GM19099 (cell line): Measurements from ENCODE around the gene GABBR2.

Source experiments
- POLR2A ChIP-seq: IDR thresholded peaks from 3 replicates; pipeline ENCODE4 v1.6.1; 2011; ENCODE audit warnings: low read depth; ENCODE audit not compliant: insufficient read length; ENCODE audit errors: extremely low read depth

GABBR2 gene

GRCh38 chr9:98728500-98728899 is 19.8 kb upstream of the GABBR2 start:
- TF ChIP-seq POLR2A: no peak

- no peak for TF ChIP-seq POLR2A
These were observed 18.7 kb upstream of the GABBR2 start for GRCh38 chr9:98727428-98727827.

GRCh38 chr9:98726735-98727134 is 18.0 kb upstream of the GABBR2 start:
- TF ChIP-seq POLR2A: no peak

- TF ChIP-seq POLR2A: no peak
These were observed 16.2 kb upstream of the GABBR2 start for GRCh38 chr9:98724810-98725530.

GRCh38 chr9:98721643-98722042 is 12.9 kb upstream of the GABBR2 start:
- TF ChIP-seq POLR2A: no peak

- TF ChIP-seq POLR2A: no peak
These were observed 11.7 kb upstream of the GABBR2 start for GRCh38 chr9:98720402-98720801.

GRCh38 chr9:98719055-98719454 is 10.3 kb upstream of the GABBR2 start:
- no peak for TF ChIP-seq POLR2A

GRCh38 chr9:98714833-98715232 is 6.1 kb upstream of the GABBR2 start:
- no peak for TF ChIP-seq POLR2A

- no peak for TF ChIP-seq POLR2A
These were observed 4.3 kb upstream of the GABBR2 start for GRCh38 chr9:98712987-98713386.

- no peak for TF ChIP-seq POLR2A
These were observed 1.5 kb upstream of the GABBR2 start for GRCh38 chr9:98709968-98710965.

- no peak for TF ChIP-seq POLR2A
These were observed 417 bp downstream of the GABBR2 start for GRCh38 chr9:98708103-98708932.

GRCh38 chr9:98707166-98708102 is 1.3 kb downstream of the GABBR2 start:
- TF ChIP-seq POLR2A: no peak

GRCh38 chr9:98706651-98707165 is 2.0 kb downstream of the GABBR2 start:
- no peak for TF ChIP-seq POLR2A
